Effector CD8-positive, alpha-beta T cell (primary cell): ENCODE results near the gene CIAPIN1.

ENCODE experiments used
- DNase-seq: peaks from one replicate; lab custom pipeline; 2025; lab: John Stamatoyannopoulos, UW

CIAPIN1 gene

GRCh38 chr16:57382535-57383275 lies 64.5 kb downstream of the CIAPIN1 start:
- no peak for DNase-seq

GRCh38 chr16:57381791-57382534 lies 65.2 kb downstream of the CIAPIN1 start:
- no peak for DNase-seq

- DNase-seq, result no peak
Measured at GRCh38 chr16:57380671-57381462, 66.3 kb downstream of the CIAPIN1 start.

- no peak for DNase-seq
Measured at GRCh38 chr16:57379579-57379978, 67.6 kb downstream of the CIAPIN1 start.
